Stimulated activated CD4-positive, alpha-beta T cell treated with anti-CD3 and anti-CD28 coated beads, Interleukin-4, amount 100 ng/mL, for 24 hours (primary cell): Measurements from ENCODE around the gene IL12RB2.
"Not testable (repeated sequence)": the region's sequence is repeated elsewhere in the genome, so short reads cannot be mapped to it uniquely, and the experiment has no call there.

Source experiments
- DNase-seq: peaks from one replicate; pipeline ENCODE4 v3.0.0-alpha.2; 2020

The IL12RB2 gene

GRCh38 chr1:67401443-67401842 is 93.8 kb downstream of the IL12RB2 start:
- DNase-seq: no peak

DNA sequence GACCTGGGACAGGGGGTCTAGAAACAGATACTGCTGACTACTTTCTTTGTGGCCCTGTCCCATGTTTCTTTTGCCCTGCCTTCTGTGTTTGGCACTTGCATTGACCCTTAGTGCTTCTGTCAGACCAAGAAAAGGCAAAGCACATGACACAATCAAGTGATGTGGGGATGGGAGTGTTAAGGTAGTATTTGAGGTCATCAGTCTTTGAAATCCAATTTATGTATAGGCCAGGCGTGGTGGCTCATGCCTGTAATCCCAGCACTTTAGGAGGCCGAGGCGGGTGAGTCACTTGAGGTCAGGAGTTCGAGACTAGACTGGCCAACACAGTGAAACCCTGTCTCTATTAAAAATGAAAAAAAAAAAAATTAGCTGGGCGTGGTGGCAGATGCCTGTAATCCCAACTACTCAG is 96.5 kb downstream of the IL12RB2 start:
- no peak for DNase-seq

GRCh38 chr1:67405473-67406245 is 98.0 kb downstream of the IL12RB2 start:
- no peak for DNase-seq

- DNase-seq: no peak
These were observed 99.8 kb downstream of the IL12RB2 start for GRCh38 chr1:67407498-67407897.

DNA sequence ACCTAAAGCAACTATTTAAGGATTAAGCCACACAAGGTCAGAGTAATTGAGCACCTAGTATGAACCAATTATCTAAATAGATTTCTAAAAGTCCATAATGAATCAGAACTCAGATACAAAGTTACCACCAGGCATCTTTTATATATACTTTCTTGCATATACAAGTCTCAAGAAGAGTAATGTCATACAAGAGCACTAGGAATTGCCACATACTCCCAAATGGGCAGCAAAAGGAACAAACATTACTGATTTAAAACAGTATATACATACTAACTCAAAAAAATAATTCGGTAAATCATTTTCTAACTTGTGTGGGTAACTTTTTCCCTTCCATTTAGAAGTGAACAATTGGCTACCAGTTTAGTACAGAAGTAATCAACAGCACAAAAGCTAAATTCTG is 100.5 kb downstream of the IL12RB2 start:
- no peak for DNase-seq

- DNase-seq: not testable (repeated sequence)
These were observed 105.4 kb downstream of the IL12RB2 start for GRCh38 chr1:67413101-67413500.

GRCh38 chr1:67414574-67414973 is 106.9 kb downstream of the IL12RB2 start:
- DNase-seq: no peak

DNA sequence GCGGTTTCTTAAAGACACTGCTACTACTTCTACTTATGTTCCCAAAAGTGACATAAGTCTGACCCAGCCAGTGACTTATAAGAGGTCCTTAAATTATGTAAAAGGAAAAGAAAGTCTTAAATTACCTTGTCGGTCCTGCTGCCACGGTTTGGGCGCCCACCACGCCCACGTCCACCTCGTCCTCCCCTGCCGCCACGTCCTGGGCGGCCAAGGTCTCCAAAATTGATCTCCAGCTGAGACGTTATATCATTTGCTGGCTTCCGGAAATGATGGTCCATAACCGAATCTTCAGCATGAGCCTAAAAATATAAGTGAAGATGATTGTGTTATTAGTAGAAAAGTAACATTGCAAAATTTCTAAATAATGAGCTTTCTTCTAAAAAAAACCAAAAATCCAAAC is 107.4 kb downstream of the IL12RB2 start:
- no peak for DNase-seq

DNA sequence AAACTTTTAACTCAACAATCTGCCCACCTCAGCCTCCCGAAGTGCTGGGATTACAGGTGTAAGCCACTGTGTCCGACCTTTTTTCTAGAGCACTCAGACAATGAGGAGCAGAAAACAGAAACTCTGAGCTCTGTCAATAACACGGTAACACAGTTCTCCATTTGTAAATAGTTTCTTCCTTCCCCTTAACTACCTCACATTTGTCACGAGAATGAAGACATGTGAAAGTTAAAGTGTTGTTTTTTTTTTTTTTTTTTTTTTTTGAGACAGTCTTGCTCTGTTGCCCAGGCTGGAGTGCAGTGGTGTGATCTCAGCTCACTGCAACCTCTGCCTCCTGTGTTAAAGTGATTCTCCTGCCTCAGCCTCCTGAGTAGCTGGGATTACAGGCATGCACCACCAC is 110.1 kb downstream of the IL12RB2 start:
- not testable (repeated sequence) for DNase-seq

- DNase-seq: no peak
These were observed 111.3 kb downstream of the IL12RB2 start for GRCh38 chr1:67418839-67419586.

DNA sequence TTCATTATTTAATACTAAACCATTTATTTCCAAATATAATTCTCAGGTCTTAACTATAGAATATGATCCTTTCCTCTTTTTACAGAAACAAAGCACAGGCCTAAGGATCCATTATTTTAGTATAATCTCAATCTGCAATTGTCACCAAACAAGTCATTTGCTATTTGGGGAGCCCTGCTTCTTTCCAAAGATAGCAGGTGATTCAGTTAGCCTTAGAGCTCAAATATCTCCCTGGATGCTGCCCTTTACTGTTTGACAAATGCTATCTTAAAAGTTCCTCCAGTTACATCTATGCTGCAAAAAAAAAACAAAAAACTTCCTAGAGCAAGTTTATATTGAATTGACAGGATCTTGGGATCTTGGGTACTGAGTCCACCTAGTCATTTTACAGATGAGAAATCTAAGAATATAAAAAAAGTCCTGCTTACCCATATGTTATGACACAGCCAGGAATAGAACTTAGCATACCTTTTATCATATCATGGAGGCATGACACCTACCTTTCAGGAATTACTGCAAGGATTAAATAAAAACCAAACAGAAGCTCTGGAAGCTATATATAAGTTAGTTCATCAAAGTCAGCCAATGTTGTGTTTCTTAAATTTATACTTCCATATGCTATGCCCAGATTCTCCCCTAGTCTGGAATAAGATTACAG is 113.3 kb downstream of the IL12RB2 start:
- DNase-seq: no peak

GRCh38 chr1:67427465-67427864 is 119.8 kb downstream of the IL12RB2 start:
- DNase-seq: no peak

GRCh38 chr1:67427947-67428346 is 120.3 kb downstream of the IL12RB2 start:
- DNase-seq: no peak

DNA sequence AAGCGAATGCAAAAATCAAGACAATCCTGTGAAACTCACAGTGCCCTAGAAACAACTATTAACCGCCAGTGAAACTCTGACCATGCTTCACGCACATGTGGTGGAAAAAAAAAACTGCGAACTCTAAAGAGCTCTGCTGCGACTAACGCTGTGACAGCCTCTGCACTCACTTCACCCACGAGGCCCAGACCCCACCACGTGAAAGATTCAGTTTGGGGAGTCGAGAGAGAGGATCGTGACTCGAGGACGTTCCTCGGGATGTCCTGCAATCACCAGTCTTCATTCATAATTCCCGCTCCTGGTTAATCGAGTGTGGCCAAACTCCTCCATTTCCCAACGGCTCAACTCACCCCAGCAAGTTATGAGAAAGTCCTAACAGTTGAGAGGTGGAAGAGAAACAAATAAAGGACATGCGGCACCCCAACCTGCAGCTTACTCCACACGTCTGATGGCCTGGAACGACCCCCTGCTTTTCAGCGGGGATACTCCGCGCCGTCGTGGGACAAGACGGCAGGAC is 121.4 kb downstream of the IL12RB2 start:
- DNase-seq: peak; percentile 73

- DNase-seq: peak; percentile 48
These were observed 122.1 kb downstream of the IL12RB2 start for GRCh38 chr1:67429528-67430357.

GRCh38 chr1:67430358-67431155 is 122.9 kb downstream of the IL12RB2 start, which contains the start of gene SERBP1:
TSS of gene SERBP1 (minus strand) at chr1:67430402. CDS start at chr1:67430300, 102 bp downstream.
- DNase-seq: peak; percentile 96

DNA sequence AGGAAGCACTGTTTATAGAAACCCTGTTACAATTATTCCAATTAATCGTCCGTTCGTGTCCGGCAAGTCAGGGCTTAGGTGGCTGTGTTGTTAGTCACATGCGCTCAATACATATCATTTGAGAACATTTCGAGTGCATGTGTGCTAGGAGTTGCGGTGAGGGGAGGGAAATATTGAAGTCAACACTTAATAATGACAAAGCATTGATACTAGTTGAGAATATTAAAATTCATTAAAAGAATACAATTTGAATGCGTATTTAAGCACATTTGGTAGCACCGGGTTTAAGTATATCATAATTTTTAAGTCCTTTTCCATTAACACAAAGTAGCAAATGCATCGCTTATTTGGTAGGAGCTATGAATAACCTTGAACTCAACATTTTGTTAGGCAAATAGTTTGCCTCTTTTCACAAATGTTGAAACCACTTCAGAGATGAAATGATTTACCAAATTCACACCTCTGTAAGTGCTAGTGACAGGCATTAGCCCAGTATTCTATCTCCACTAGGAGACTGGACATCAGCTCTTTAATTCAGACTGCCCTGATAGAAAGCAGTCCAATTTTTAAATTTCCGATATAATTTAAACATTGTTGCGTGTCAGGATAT is 123.6 kb downstream of the IL12RB2 start:
- no peak for DNase-seq

DNA sequence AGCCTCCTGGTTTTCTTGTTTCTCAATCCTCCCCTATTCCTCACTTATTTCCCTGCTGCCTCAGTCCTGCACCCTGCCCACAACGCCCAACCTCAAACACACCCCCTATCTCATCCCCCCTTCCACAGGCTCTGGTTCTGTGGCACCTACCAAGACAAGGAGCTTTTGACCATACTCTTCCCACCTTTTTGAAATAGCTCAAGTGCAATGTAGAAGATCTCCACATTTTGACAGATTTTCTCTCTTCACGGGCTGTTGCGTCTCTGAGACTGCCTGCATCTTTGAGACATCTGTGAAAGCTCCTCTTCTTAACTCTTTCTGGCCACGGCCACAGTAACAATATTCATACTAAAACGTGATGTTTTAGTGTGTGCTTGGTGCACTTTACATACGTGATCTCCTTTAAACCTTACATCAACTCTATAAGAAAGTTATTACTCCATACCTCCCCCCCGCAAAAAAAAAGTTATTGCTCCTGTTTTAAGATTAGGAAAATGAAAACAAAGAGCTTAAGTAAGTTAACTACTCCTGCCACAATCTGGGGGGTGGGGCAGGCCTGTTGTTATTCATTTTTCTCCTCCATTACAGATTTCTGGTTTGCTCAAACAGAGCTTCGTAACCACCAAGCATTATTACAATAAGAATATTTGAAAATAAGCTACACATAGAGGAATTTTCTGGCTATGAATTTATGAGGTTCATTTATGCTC is 124.4 kb downstream of the IL12RB2 start:
- DNase-seq: no peak

GRCh38 chr1:67432745-67433144 is 125.1 kb downstream of the IL12RB2 start:
- no peak for DNase-seq

GRCh38 chr1:67433837-67434236 is 126.2 kb downstream of the IL12RB2 start:
- DNase-seq: no peak
